Neural cell (in vitro differentiated cells): Measurements from ENCODE around the gene STXBP5.

ENCODE experiments used
- CTCF ChIP-seq: fragments of 450-650 bp; IDR thresholded peaks from 2 replicates; pipeline ENCODE4 v1.5.1; 2014; ENCODE audit warnings: antibody characterized with exemption, mild to moderate bottlenecking, moderate library complexity; ENCODE audit not compliant: poor library complexity, severe bottlenecking
- EP300 ChIP-seq: fragments of 450-650 bp; conservative IDR thresholded peaks from 2 replicates; pipeline ENCODE4 v1.6.1; 2014; ENCODE audit warnings: antibody characterized with exemption, mild to moderate bottlenecking, moderate library complexity; ENCODE audit not compliant: poor library complexity, severe bottlenecking
- TAF1 ChIP-seq: IDR thresholded peaks from 2 replicates; pipeline ENCODE4 v1.6.1; 2012; ENCODE audit warnings: low read depth

- TF ChIP-seq EP300, result no peak
- TF ChIP-seq CTCF, result no peak
- no peak for TF ChIP-seq TAF1
Observed at GRCh38 chr6:147345902-147346301, 141.7 kb downstream of the STXBP5 start.
